Panc1 (cell line): Measurements from ENCODE around the gene SPOCK1. TPM values are rescaled to one million over a fixed set of nuclear protein-coding genes. Genes with fewer than 3 reads are reported as not detected.

ENCODE experiments used
- ATAC-seq: fragments of 200-7000 bp; cut with Tn5 transposase; 2 replicates; pipeline ENCODE4 v1.9.1; 2020; ENCODE audit warnings: mild to moderate bottlenecking, moderate library complexity
- BruUV-seq: library from RNA; stranded (reverse); fragments of 400-500 nt; replicated peaks from 2 replicates; lab custom pipeline; 2021; lab: Mats Ljungman, UMichigan
- CTCF ChIA-PET: fragments of 300-600 bp; sonication (Branson Sonifier 250); formaldehyde crosslinking; loops from one replicate; lab custom pipeline; 2022; ENCODE audit warnings: antibody characterized with exemption; lab: Charles Lee
- POLR2A ChIA-PET: fragments of 300-600 bp; sonication (Branson Sonifier 250); formaldehyde crosslinking; loops from one replicate; lab custom pipeline; 2022; ENCODE audit warnings: antibody characterized with exemption; lab: Charles Lee
- DNase-seq: peaks from one replicate; pipeline ENCODE4 v3.0.0-alpha.2; 2010; ENCODE audit warnings: low read depth, low spot score
- H3K27ac ChIP-seq: 2 replicates; pipeline ENCODE4 v1.5.1; 2011; ENCODE audit warnings: mild to moderate bottlenecking, low read length, inconsistent platforms
- H3K27me3 ChIP-seq: fragments of 200-500 bp; sonication (Bioruptor generic); 2 replicates; pipeline ENCODE4 v1.6.0; 2014; ENCODE audit warnings: low read length, inconsistent platforms; ENCODE audit not compliant: control insufficient read depth, insufficient read depth
- H3K36me3 ChIP-seq: fragments of 200-500 bp; sonication (Bioruptor generic); 2 replicates; pipeline ENCODE4 v1.5.1; 2014; ENCODE audit warnings: inconsistent platforms, mild to moderate bottlenecking, low read length, moderate library complexity; ENCODE audit not compliant: control insufficient read depth, insufficient read depth
- H3K4me1 ChIP-seq: 2 replicates; pipeline ENCODE4 v1.5.1; 2011; ENCODE audit warnings: inconsistent platforms, mild to moderate bottlenecking, low read length, moderate library complexity; ENCODE audit not compliant: control insufficient read depth, insufficient read depth
- H3K4me3 ChIP-seq, 2 experiments: 2 replicates each; pipeline ENCODE4 v1.5.1; 2011 to 2012; ENCODE audit warnings: low read depth in 2 of 2, low read length in 2 of 2, mild to moderate bottlenecking in 2 of 2, inconsistent platforms in 1 of 2, moderate library complexity in 1 of 2
- H3K9me3 ChIP-seq: fragments of 200-500 bp; sonication (Bioruptor generic); 2 replicates; pipeline ENCODE4 v1.5.1; 2014; ENCODE audit warnings: low read depth, mild to moderate bottlenecking, inconsistent platforms, low read length, moderate library complexity; ENCODE audit not compliant: control insufficient read depth, insufficient read depth
- CTCF ChIP-seq: fragments of 450-650 bp; IDR thresholded peaks from 2 replicates; pipeline ENCODE4 v1.5.1; 2017; ENCODE audit warnings: mild to moderate bottlenecking
- POLR2AphosphoS5 ChIP-seq: IDR thresholded peaks from 2 replicates; pipeline ENCODE4 v1.6.1; 2012; ENCODE audit warnings: mild to moderate bottlenecking, low read depth, low read length, moderate library complexity
- REST ChIP-seq, 2 experiments: IDR thresholded peaks; 2 replicates each; pipeline ENCODE4 v1.6.1; 2011 to 2012; ENCODE audit warnings: low read depth in 2 of 2, control low read depth in 1 of 2, low read length in 1 of 2, mild to moderate bottlenecking in 1 of 2, moderate library complexity in 1 of 2; ENCODE audit not compliant: insufficient read depth in 1 of 2
- SIN3A ChIP-seq: IDR thresholded peaks from 2 replicates; pipeline ENCODE4 v1.6.1; 2012; ENCODE audit warnings: low read depth, mild to moderate bottlenecking, low read length, moderate library complexity, borderline replicate concordance; ENCODE audit not compliant: insufficient read depth
- TCF7L2 ChIP-seq: IDR thresholded peaks from 2 replicates; pipeline ENCODE4 v1.6.1; 2011; ENCODE audit warnings: mild to moderate bottlenecking, low read depth, low read length, inconsistent platforms
- in situ Hi-C: cut with HindIII; loops from 2 replicates; pipeline ENCODE4 v1.10.0; 2016; ENCODE audit warnings: low sequenced_read_pairs, low pct_unique_long_range_greater_than_20kb
- intact Hi-C: fragments of 100-400 bp; cut with micrococcal nuclease; formaldehyde crosslinking; loops from one replicate; pipeline ENCODE4 v1.10.0; 2022; ENCODE audit not compliant: unreplicated experiment
- total RNA-seq: library from RNA; stranded (reverse); gene quantifications from one replicate; pipeline ENCODE4 v1.2.1, GENCODE V29; 2021; ENCODE audit not compliant: unreplicated experiment

SPOCK1 gene
- total RNA-seq, 1 experiment from 2014 or later = 15.6 TPM

GRCh38 chr5:137186759-137187461 is 312.2 kb downstream of the SPOCK1 start:
- in situ Hi-C loops = no loop called here
- no TSS peak for BruUV-seq
- H3K27me3 ChIP-seq = no peaks in the 10 kb centered on the region
- intact Hi-C loops = no loop called here
- no peaks in the 10 kb centered on the region for H3K9me3 ChIP-seq
- ATAC-seq (no peak), DNase-seq (no peak)
- no peak for TF ChIP-seq POLR2AphosphoS5
- TF ChIP-seq TCF7L2 = no peak
- TF ChIP-seq SIN3A = no peak
- TF ChIP-seq CTCF = no peak
- TF ChIP-seq REST (IDR thresholded peaks at IDR 0.05; ENCODE audit: insufficient read depth in 1 of 2, low read depth in 2 of 2, low read length in 1 of 2) = no peak
- no peaks in the 10 kb centered on the region for H3K4me1 ChIP-seq
- no peak overlapping the region for H3K27ac ChIP-seq
- ChIA-PET POLR2A (no interaction called here), CTCF (no interaction called here)
- no peaks in the 10 kb centered on the region for H3K36me3 ChIP-seq
- no peak overlapping the region for H3K4me3 ChIP-seq

- no peak for ATAC-seq
- intact Hi-C loops = no loop called here
- Histone ChIP-seq H3K36me3 (no peaks in the 10 kb centered on the region), H3K4me1 (no peaks in the 10 kb centered on the region), H3K27ac (no peak overlapping the region), H3K9me3 (no peaks in the 10 kb centered on the region), H3K4me3 (no peak overlapping the region), H3K27me3 (no peaks in the 10 kb centered on the region)
- BruUV-seq = no TSS peak
- CTCF ChIA-PET = no interaction called here
- in situ Hi-C loops = no loop called here
- no peak for TF ChIP-seq CTCF
- TF ChIP-seq POLR2AphosphoS5 = no peak
- TF ChIP-seq REST (IDR thresholded peaks at IDR 0.05; ENCODE audit: insufficient read depth in 1 of 2, low read depth in 2 of 2, low read length in 1 of 2) = no peak
- no peak for TF ChIP-seq TCF7L2
- TF ChIP-seq SIN3A = no peak
- DNase-seq = no peak
- POLR2A ChIA-PET = no interaction called here
Observed at GRCh38 chr5:137185193-137185592, 313.9 kb downstream of the SPOCK1 start.
